PFSK-1 (cell line): ENCODE results near the gene OR2A14.

Source experiments
- FOXP2 ChIP-seq: optimal IDR thresholded peaks from 2 replicates; pipeline ENCODE3; 2011; ENCODE audit warnings: borderline replicate concordance, control low read depth, inconsistent platforms; ENCODE audit not compliant: insufficient read depth; ENCODE audit errors: extremely low read length, extremely low read depth
- POLR2AphosphoS5 ChIP-seq: IDR thresholded peaks from 2 replicates; pipeline ENCODE4 v1.6.1; 2012; ENCODE audit warnings: low read depth, mild to moderate bottlenecking, control low read depth, low read length, moderate library complexity
- REST ChIP-seq, 2 experiments: IDR thresholded peaks; 2 replicates each; pipeline versions ENCODE4 v1.6.1 to v1.8.0; 2011 to 2012; ENCODE audit warnings: low read depth in 2 of 2, low read length in 2 of 2, control low read depth in 1 of 2, inconsistent platforms in 1 of 2, mild to moderate bottlenecking in 1 of 2, moderate library complexity in 1 of 2; ENCODE audit not compliant: insufficient read depth in 1 of 2
- SIN3A ChIP-seq: IDR thresholded peaks from 2 replicates; pipeline ENCODE4 v1.6.1; 2012; ENCODE audit warnings: mild to moderate bottlenecking, low read length, moderate library complexity, borderline replicate concordance; ENCODE audit not compliant: insufficient read depth
- TAF1 ChIP-seq: IDR thresholded peaks from 2 replicates; pipeline ENCODE4 v1.6.1; 2012; ENCODE audit warnings: low read length, control low read depth, borderline replicate concordance; ENCODE audit not compliant: insufficient read depth

The OR2A14 gene

DNA sequence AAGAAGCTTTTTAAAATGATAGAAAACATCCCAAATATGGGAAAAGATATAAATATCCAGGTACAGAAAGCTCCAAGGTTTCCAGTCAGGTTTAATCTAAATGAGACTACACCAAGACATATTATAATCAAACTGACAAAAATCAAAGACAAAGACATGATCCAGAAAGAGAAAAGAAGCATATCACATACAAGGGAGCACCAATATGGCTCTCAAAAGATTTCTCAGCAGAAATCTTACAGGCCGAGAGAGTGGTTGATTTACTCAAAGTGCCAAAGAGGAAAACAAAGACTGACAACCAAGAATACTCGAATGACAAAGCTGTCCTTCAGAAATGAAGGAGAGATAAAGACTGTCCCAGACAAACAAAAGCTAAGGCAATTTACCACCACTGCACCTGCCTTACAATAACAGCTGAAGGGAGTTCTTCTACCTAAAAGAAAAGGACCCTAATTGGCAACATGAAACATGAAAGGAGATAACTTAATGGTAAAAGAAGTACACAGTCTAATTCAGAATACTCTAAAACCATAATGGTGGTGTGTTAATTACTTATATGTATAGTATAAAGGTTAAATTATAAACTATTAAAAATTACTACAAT is 25.4 kb downstream of the OR2A14 start:
- TF ChIP-seq REST (IDR thresholded peaks at IDR 0.05; ENCODE audit: insufficient read depth in 1 of 2, low read depth in 2 of 2, low read length in 2 of 2) (no peak), SIN3A (no peak), TAF1 (no peak), POLR2AphosphoS5 (no peak), FOXP2 (no peak)

DNA sequence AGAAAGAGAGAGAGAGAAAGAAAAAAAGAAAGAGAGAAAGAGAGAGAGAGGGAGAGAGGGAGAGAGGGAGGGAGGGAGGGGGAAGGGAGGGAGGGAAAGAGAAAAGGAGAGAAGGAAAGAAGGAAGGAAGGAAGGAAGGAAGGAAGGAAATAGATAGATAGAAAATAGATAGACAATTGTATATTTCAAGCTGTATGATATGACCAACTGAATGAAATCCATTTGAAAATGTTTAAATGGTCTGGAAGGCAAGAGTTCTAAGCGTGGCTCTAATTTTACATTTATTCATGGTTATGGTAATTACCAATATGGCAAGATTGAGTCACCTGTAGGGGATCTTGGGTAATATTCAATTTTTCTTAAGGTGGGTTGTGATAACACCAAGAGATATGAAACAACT is 35.9 kb downstream of the OR2A14 start:
- TF ChIP-seq REST (IDR thresholded peaks at IDR 0.05; ENCODE audit: insufficient read depth in 1 of 2, low read depth in 2 of 2, low read length in 2 of 2) (no peak), TAF1 (no peak), POLR2AphosphoS5 (no peak), FOXP2 (no peak), SIN3A (no peak)

DNA sequence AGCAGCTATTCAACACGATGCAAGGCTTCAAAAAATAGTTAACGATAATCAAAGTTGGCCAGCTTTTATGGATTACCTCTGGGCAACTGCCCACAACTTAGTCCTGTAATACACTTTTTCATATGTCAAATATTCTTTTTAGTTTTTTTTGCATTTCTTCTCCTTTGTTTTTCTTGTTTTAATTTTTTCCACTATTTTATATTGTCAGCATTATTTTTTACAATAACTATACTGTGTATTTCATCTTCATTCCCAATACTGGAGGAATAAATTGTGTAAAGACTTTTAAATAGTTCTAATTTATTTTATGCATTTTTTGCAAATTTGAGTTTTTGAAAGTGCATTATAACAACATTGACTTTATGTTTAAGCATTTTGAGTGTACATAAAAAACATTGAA is 41.8 kb downstream of the OR2A14 start:
- TF ChIP-seq FOXP2 (no peak), REST (IDR thresholded peaks at IDR 0.05; ENCODE audit: insufficient read depth in 1 of 2, low read depth in 2 of 2, low read length in 2 of 2) (no peak), SIN3A (no peak), TAF1 (no peak), POLR2AphosphoS5 (no peak)

DNA sequence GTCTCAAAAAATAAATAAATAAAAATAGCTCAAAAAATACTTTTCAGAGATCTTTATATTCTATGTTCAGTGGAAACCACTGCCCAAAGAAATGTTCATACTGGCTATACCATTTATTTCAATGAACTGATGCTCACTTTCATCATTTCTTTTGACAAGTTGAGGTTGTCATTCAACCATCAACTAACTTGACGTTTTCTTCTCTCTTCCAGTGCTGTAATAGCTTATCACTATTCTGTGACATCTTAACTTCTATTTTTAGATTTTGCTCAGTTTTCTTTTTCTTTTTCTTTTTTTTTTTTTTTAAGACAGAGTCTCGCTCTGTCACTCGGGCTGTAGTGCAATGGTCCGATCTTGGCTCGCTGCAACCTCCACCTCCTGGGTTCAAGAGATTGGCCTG is 51.6 kb downstream of the OR2A14 start:
- no peak for TF ChIP-seq POLR2AphosphoS5
- no peak for TF ChIP-seq REST (IDR thresholded peaks at IDR 0.05; ENCODE audit: insufficient read depth in 1 of 2, low read depth in 2 of 2, low read length in 2 of 2)
- no peak for TF ChIP-seq TAF1
- TF ChIP-seq FOXP2 = no peak
- no peak for TF ChIP-seq SIN3A
